ENCODE measurements around the gene THUMPD3. TPM values are rescaled to one million over a fixed set of nuclear protein-coding genes. Genes with fewer than 3 reads are reported as not detected.

The THUMPD3 gene
- total RNA-seq, 1 donor from 2014 or later, result 32.7 TPM

- peak overlapping the region; percentile 1 for H3K4me3 ChIP-seq (ENCODE audit: insufficient read depth, low read depth, low read length)
- no peaks in the 10 kb centered on the region for H3K9me3 ChIP-seq (ENCODE audit: insufficient read depth, low read depth, low read length)
- no peak overlapping the region for H2AFZ ChIP-seq (ENCODE audit: low read depth, low read length)
- FAIRE-seq, result peak; percentile 72
- H3K27me3 ChIP-seq (ENCODE audit: insufficient read depth, low read length), result no peaks in the 10 kb centered on the region
- peak overlapping the region; percentile 85 for H3K9ac ChIP-seq (ENCODE audit: low read length)
- peaks cover 22% of the 10 kb centered on the region for H3K36me3 ChIP-seq (ENCODE audit: insufficient read depth, low read length)
- TF ChIP-seq EZH2 (IDR thresholded peaks at IDR 0.05; ENCODE audit: insufficient read depth, low read length) (no peak), CTCF (IDR thresholded peaks at IDR 0.05; ENCODE audit: insufficient read depth, low read depth, low read length) (peak; percentile 62)
- no peaks in the 10 kb centered on the region for H3K9me3 Mint-ChIP-seq (ENCODE audit: unreplicated experiment)
- no peaks in the 10 kb centered on the region for H3K27me3 Mint-ChIP-seq (ENCODE audit: low read depth, unreplicated experiment)
- DNase-seq (ENCODE audit: low read depth), result peak; percentile 95
- H3K79me2 ChIP-seq (ENCODE audit: insufficient read depth, low read length), result peaks cover 99% of the 10 kb centered on the region
- peaks cover 28% of the 10 kb centered on the region for H3K4me1 ChIP-seq (ENCODE audit: insufficient read depth, low read length)
- H3K4me1 Mint-ChIP-seq (ENCODE audit: low read depth, unreplicated experiment), result peaks cover 47% of the 10 kb centered on the region
- peak overlapping the region; percentile 63 for H3K4me3 Mint-ChIP-seq (ENCODE audit: unreplicated experiment)
- peak overlapping the region; percentile 81 for H3K4me2 ChIP-seq (ENCODE audit: low read length)
- H4K20me1 ChIP-seq (ENCODE audit: insufficient read depth, low read length), result peaks cover 74% of the 10 kb centered on the region
- peaks cover 3% of the 10 kb centered on the region for H3K36me3 Mint-ChIP-seq (ENCODE audit: low read depth, unreplicated experiment)
- H3K27ac ChIP-seq (ENCODE audit: low read depth, low read length), result peak overlapping the region; percentile 92
- peak overlapping the region; percentile 97 for H3K27ac Mint-ChIP-seq (ENCODE audit: unreplicated experiment)
These were observed 60.0 kb downstream of the THUMPD3 start for GRCh38 chr3:9422712-9423424.

GRCh38 chr3:9428411-9428810 is 65.6 kb downstream of the THUMPD3 start:
- Mint-ChIP-seq H3K4me1 (ENCODE audit: low read depth, unreplicated experiment) (peaks cover 27% of the 10 kb centered on the region), H3K9me3 (ENCODE audit: unreplicated experiment) (no peaks in the 10 kb centered on the region), H3K27me3 (ENCODE audit: low read depth, unreplicated experiment) (no peaks in the 10 kb centered on the region), H3K27ac (ENCODE audit: unreplicated experiment) (no peak overlapping the region), H3K4me3 (ENCODE audit: unreplicated experiment) (no peak overlapping the region), H3K36me3 (ENCODE audit: low read depth, unreplicated experiment) (peaks cover 15% of the 10 kb centered on the region)
- H3K79me2 ChIP-seq (ENCODE audit: insufficient read depth, low read length), result peaks cover 99% of the 10 kb centered on the region
- peaks cover 72% of the 10 kb centered on the region for H3K36me3 ChIP-seq (ENCODE audit: insufficient read depth, low read length)
- no peak overlapping the region for H2AFZ ChIP-seq (ENCODE audit: low read depth, low read length)
- H4K20me1 ChIP-seq (ENCODE audit: insufficient read depth, low read length), result peaks cover 73% of the 10 kb centered on the region
- TF ChIP-seq EZH2 (IDR thresholded peaks at IDR 0.05; ENCODE audit: insufficient read depth, low read length) (no peak), CTCF (IDR thresholded peaks at IDR 0.05; ENCODE audit: insufficient read depth, low read depth, low read length) (no peak)
- no peaks in the 10 kb centered on the region for H3K9me3 ChIP-seq (ENCODE audit: insufficient read depth, low read depth, low read length)
- no peak overlapping the region for H3K4me2 ChIP-seq (ENCODE audit: low read length)
- no peak for FAIRE-seq
- no peak overlapping the region for H3K9ac ChIP-seq (ENCODE audit: low read length)
- H3K27ac ChIP-seq (ENCODE audit: low read depth, low read length), result no peak overlapping the region
- no peak overlapping the region for H3K4me3 ChIP-seq (ENCODE audit: insufficient read depth, low read depth, low read length)
- no peaks in the 10 kb centered on the region for H3K27me3 ChIP-seq (ENCODE audit: insufficient read depth, low read length)
- H3K4me1 ChIP-seq (ENCODE audit: insufficient read depth, low read length), result peaks cover 5% of the 10 kb centered on the region
- no peak for DNase-seq (ENCODE audit: low read depth)

- Histone ChIP-seq H3K27ac (ENCODE audit: low read depth, low read length) (no peak overlapping the region), H3K9me3 (ENCODE audit: insufficient read depth, low read depth, low read length) (no peaks in the 10 kb centered on the region), H3K4me2 (ENCODE audit: low read length) (no peak overlapping the region), H3K4me3 (ENCODE audit: insufficient read depth, low read depth, low read length) (no peak overlapping the region), H2AFZ (ENCODE audit: low read depth, low read length) (no peak overlapping the region), H4K20me1 (ENCODE audit: insufficient read depth, low read length) (peaks cover 77% of the 10 kb centered on the region), H3K27me3 (ENCODE audit: insufficient read depth, low read length) (no peaks in the 10 kb centered on the region), H3K36me3 (ENCODE audit: insufficient read depth, low read length) (peaks cover 82% of the 10 kb centered on the region), H3K79me2 (ENCODE audit: insufficient read depth, low read length) (peaks cover 94% of the 10 kb centered on the region), H3K9ac (ENCODE audit: low read length) (no peak overlapping the region), H3K4me1 (ENCODE audit: insufficient read depth, low read length) (no peaks in the 10 kb centered on the region)
- no peak overlapping the region for H3K27ac Mint-ChIP-seq (ENCODE audit: unreplicated experiment)
- no peaks in the 10 kb centered on the region for H3K9me3 Mint-ChIP-seq (ENCODE audit: unreplicated experiment)
- FAIRE-seq (no peak), DNase-seq (ENCODE audit: low read depth) (no peak)
- TF ChIP-seq EZH2 (IDR thresholded peaks at IDR 0.05; ENCODE audit: insufficient read depth, low read length), result no peak
- TF ChIP-seq CTCF (IDR thresholded peaks at IDR 0.05; ENCODE audit: insufficient read depth, low read depth, low read length), result no peak
- H3K4me3 Mint-ChIP-seq (ENCODE audit: unreplicated experiment), result peak overlapping the region; percentile 58
- no peaks in the 10 kb centered on the region for H3K27me3 Mint-ChIP-seq (ENCODE audit: low read depth, unreplicated experiment)
- peaks cover 30% of the 10 kb centered on the region for H3K36me3 Mint-ChIP-seq (ENCODE audit: low read depth, unreplicated experiment)
- peaks cover 14% of the 10 kb centered on the region for H3K4me1 Mint-ChIP-seq (ENCODE audit: low read depth, unreplicated experiment)
These were observed 67.9 kb downstream of the THUMPD3 start for GRCh38 chr3:9430733-9431132.

Measured in astrocyte (in vitro differentiated cells and primary cell).